ENCODE results near the gene FYB2.

The FYB2 gene

GRCh38 chr1:56850411-56850810, 31.2 kb upstream of the FYB2 start:
- TF ChIP-seq CTCF (IDR thresholded peaks at IDR 0.05; ENCODE audit: low read depth, low read length, poor library complexity, severe bottlenecking) (no peak), EZH2phosphoT487 (IDR thresholded peaks at IDR 0.05; ENCODE audit: borderline replicate concordance, low read length) (no peak)
- H4K20me1 ChIP-seq (ENCODE audit: control insufficient read depth, insufficient read depth, low read depth, low read length): no peaks in the 10 kb centered on the region
- H3K9me3 ChIP-seq (ENCODE audit: control insufficient read depth, insufficient read depth, low read length): no peaks in the 10 kb centered on the region
- H3K4me3 ChIP-seq (ENCODE audit: low read length): no peak overlapping the region
- H3K79me2 ChIP-seq (ENCODE audit: control insufficient read depth, low read length): no peaks in the 10 kb centered on the region
- H3K27ac ChIP-seq (ENCODE audit: low read depth, low read length): no peak overlapping the region
- no peaks in the 10 kb centered on the region for H3F3A ChIP-seq (ENCODE audit: control insufficient read depth, insufficient read depth)
- no peaks in the 10 kb centered on the region for H3K36me3 ChIP-seq (ENCODE audit: control insufficient read depth, low read length)
- H3K9me2 ChIP-seq (replicated peaks; ENCODE audit: control insufficient read depth, low read length): no peaks in the 10 kb centered on the region
- no peaks in the 10 kb centered on the region for H3K4me1 ChIP-seq (ENCODE audit: control insufficient read depth, low read length)
- no peaks in the 10 kb centered on the region for H3K27me3 ChIP-seq (ENCODE audit: control insufficient read depth, low read length)
- no peak overlapping the region for H3K4me2 ChIP-seq (ENCODE audit: low read length)

- no peaks in the 10 kb centered on the region for H3K9me3 ChIP-seq (ENCODE audit: control insufficient read depth, insufficient read depth, low read length)
- H3K27me3 ChIP-seq (ENCODE audit: control insufficient read depth, low read length): no peaks in the 10 kb centered on the region
- H3K9me2 ChIP-seq (replicated peaks; ENCODE audit: control insufficient read depth, low read length): no peaks in the 10 kb centered on the region
- no peaks in the 10 kb centered on the region for H4K20me1 ChIP-seq (ENCODE audit: control insufficient read depth, insufficient read depth, low read depth, low read length)
- no peak overlapping the region for H3K27ac ChIP-seq (ENCODE audit: low read depth, low read length)
- no peak overlapping the region for H3K4me2 ChIP-seq (ENCODE audit: low read length)
- H3K4me1 ChIP-seq (ENCODE audit: control insufficient read depth, low read length): no peaks in the 10 kb centered on the region
- H3K4me3 ChIP-seq (ENCODE audit: low read length): no peak overlapping the region
- no peaks in the 10 kb centered on the region for H3K79me2 ChIP-seq (ENCODE audit: control insufficient read depth, low read length)
- no peaks in the 10 kb centered on the region for H3F3A ChIP-seq (ENCODE audit: control insufficient read depth, insufficient read depth)
- TF ChIP-seq EZH2phosphoT487 (IDR thresholded peaks at IDR 0.05; ENCODE audit: borderline replicate concordance, low read length) (no peak), CTCF (IDR thresholded peaks at IDR 0.05; ENCODE audit: low read depth, low read length, poor library complexity, severe bottlenecking) (no peak)
- no peaks in the 10 kb centered on the region for H3K36me3 ChIP-seq (ENCODE audit: control insufficient read depth, low read length)
Measured at GRCh38 chr1:56849750-56850149, 30.5 kb upstream of the FYB2 start.

- Histone ChIP-seq H3K4me2 (ENCODE audit: low read length) (no peak overlapping the region), H3K4me3 (ENCODE audit: low read length) (no peak overlapping the region), H3K27ac (ENCODE audit: low read depth, low read length) (no peak overlapping the region), H3K9me2 (replicated peaks; ENCODE audit: control insufficient read depth, low read length) (no peaks in the 10 kb centered on the region), H3K36me3 (ENCODE audit: control insufficient read depth, low read length) (no peaks in the 10 kb centered on the region), H4K20me1 (ENCODE audit: control insufficient read depth, insufficient read depth, low read depth, low read length) (no peaks in the 10 kb centered on the region), H3K4me1 (ENCODE audit: control insufficient read depth, low read length) (no peaks in the 10 kb centered on the region), H3K9me3 (ENCODE audit: control insufficient read depth, insufficient read depth, low read length) (no peaks in the 10 kb centered on the region), H3K27me3 (ENCODE audit: control insufficient read depth, low read length) (no peaks in the 10 kb centered on the region), H3F3A (ENCODE audit: control insufficient read depth, insufficient read depth) (no peaks in the 10 kb centered on the region), H3K79me2 (ENCODE audit: control insufficient read depth, low read length) (no peaks in the 10 kb centered on the region)
- no peak for TF ChIP-seq EZH2phosphoT487 (IDR thresholded peaks at IDR 0.05; ENCODE audit: borderline replicate concordance, low read length)
- TF ChIP-seq CTCF (IDR thresholded peaks at IDR 0.05; ENCODE audit: low read depth, low read length, poor library complexity, severe bottlenecking): no peak
Measured at GRCh38 chr1:56845343-56845742, 26.1 kb upstream of the FYB2 start.
